ENCODE measurements around the gene BICDL1. TPM values are rescaled to one million over a fixed set of nuclear protein-coding genes. Genes with fewer than 3 reads are reported as not detected.
"Not testable (repeated sequence)": the region's sequence is repeated elsewhere in the genome, so short reads cannot be mapped to it uniquely, and the experiment has no call there.

Gene BICDL1
- total and polyA plus RNA-seq, 2 experiments from 2014 or later: 3.5 to 3.7 TPM

DNA sequence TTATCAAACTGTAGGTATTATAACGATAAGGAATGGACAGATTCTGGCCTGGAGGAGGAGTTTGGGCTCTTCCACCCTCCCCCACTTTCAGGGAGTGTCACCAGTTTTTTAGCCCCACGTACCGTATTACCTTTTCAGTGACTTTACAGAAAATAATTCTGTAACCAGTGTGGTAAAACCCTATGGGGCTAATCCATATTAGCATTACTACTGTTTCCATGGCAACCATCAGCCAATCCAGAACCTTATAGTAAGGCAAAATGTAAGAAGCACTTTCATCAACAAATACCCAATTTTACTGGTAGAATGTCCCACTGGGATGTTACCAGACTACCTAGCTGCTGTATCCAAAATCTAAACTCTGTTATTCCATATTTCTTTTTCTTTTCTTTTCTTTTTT is 50.7 kb downstream of the BICDL1 start:
- H3K36me3 ChIP-seq: no peaks in the 10 kb centered on the region
- H3K27me3 ChIP-seq: no peaks in the 10 kb centered on the region
- no peaks in the 10 kb centered on the region for H3K4me1 ChIP-seq (ENCODE audit: low read depth)
- no peak overlapping the region for H3K4me3 ChIP-seq
- no peak overlapping the region for H3K27ac ChIP-seq
- H3K9me3 ChIP-seq (ENCODE audit: low read depth): no peaks in the 10 kb centered on the region
- TF ChIP-seq, protein P1, sequence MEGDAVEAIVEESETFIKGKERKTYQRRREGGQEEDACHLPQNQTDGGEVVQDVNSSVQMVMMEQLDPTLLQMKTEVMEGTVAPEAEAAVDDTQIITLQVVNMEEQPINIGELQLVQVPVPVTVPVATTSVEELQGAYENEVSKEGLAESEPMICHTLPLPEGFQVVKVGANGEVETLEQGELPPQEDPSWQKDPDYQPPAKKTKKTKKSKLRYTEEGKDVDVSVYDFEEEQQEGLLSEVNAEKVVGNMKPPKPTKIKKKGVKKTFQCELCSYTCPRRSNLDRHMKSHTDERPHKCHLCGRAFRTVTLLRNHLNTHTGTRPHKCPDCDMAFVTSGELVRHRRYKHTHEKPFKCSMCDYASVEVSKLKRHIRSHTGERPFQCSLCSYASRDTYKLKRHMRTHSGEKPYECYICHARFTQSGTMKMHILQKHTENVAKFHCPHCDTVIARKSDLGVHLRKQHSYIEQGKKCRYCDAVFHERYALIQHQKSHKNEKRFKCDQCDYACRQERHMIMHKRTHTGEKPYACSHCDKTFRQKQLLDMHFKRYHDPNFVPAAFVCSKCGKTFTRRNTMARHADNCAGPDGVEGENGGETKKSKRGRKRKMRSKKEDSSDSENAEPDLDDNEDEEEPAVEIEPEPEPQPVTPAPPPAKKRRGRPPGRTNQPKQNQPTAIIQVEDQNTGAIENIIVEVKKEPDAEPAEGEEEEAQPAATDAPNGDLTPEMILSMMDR (IDR thresholded peaks at IDR 0.05; ENCODE audit: low read depth, low read length): no peak
- DNase-seq (ENCODE audit: low read depth in 1 of 2, low spot score in 1 of 2): no peak

DNA sequence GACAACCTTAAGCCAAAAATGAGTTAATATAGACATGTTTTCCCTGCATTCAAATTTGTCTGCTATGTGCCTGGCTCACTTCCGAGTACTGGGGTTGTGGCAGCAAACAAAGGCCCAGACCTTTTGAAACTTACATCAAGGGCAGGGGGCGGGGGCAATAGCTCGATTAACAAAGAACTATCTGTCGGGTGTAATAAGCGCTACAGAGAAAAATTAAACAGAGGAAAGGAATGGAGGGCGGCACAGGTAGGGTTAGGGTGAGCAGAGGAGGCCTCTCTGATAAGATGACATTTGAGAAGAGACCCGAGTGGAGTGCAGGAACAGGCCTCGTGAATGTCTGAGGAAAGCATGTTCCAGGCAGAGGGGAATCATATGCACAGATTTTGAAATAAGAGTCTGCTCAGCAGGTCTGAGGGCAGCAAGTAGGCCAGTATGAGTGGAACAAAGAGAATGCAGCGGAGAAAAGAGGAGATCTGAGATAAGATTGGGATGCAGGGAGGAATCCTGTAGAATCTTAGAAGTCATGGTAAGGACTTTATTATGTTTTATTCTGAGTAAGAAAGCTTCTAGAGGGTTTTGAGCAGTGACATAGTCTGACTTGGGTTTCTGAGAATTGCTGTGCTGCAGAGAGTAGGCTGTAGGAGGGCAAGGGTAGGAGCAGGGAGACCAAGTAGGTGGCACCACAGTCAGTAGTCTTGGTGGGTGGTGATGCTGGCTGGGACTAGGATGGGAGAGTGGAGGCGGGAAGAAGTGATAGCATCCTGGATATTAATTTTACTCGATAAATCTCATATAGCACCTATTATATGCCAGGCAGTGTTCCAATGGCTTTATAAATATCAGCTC is 52.6 kb downstream of the BICDL1 start:
- TF ChIP-seq, protein P1 (IDR thresholded peaks at IDR 0.05; ENCODE audit: low read depth, low read length): no peak
- Histone ChIP-seq H3K27me3 (no peaks in the 10 kb centered on the region), H3K36me3 (no peaks in the 10 kb centered on the region), H3K9me3 (ENCODE audit: low read depth) (no peaks in the 10 kb centered on the region), H3K4me3 (no peak overlapping the region), H3K27ac (no peak overlapping the region), H3K4me1 (ENCODE audit: low read depth) (no peaks in the 10 kb centered on the region)
- no peak for DNase-seq (ENCODE audit: low read depth in 1 of 2, low spot score in 1 of 2)

DNA sequence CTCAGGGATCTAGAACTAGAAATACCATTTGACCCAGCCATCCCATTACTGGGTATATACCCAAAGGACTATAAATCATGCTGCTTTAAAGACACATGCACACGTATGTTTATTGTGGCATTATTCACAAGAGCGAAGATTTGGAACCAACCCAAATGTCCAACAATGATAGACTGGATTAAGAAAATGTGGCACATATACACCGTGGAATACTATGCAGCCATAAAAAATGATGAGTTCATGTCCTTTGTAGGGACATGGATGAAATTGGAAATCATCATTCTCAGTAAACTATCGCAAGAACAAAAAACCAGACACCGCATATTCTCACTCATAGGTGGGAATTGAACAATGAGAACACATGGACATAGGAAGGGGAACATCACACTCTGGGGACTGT is 56.3 kb downstream of the BICDL1 start:
- not testable (repeated sequence) for H3K27me3 ChIP-seq; H3K9me3 ChIP-seq (ENCODE audit: low read depth); H3K4me1 ChIP-seq (ENCODE audit: low read depth); H3K27ac ChIP-seq; H3K36me3 ChIP-seq; H3K4me3 ChIP-seq; DNase-seq (ENCODE audit: low read depth in 1 of 2, low spot score in 1 of 2)

DNA sequence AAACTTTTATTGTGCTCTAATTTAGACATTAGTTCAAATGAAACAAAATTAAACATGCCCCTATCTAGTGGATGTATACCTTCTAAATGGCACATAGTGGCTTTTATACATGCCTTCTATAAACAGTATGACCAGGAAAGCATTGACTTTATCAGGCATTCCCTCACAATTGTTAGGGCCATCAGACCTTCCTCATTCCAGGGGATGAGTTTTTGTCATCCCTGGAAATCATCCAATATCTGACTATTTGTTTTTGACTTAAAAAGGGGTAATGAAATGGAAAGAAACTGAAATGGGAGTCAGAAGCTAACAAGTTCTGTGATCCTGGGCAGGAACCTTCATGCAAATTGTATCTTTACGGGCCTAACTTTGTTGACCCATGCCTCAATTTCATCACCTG is 58.0 kb downstream of the BICDL1 start:
- no peaks in the 10 kb centered on the region for H3K36me3 ChIP-seq
- DNase-seq (ENCODE audit: low read depth in 1 of 2, low spot score in 1 of 2): no peak
- no peak overlapping the region for H3K27ac ChIP-seq
- H3K4me3 ChIP-seq: no peak overlapping the region
- TF ChIP-seq, protein P1 (IDR thresholded peaks at IDR 0.05; ENCODE audit: low read depth, low read length): no peak
- no peaks in the 10 kb centered on the region for H3K27me3 ChIP-seq
- no peaks in the 10 kb centered on the region for H3K4me1 ChIP-seq (ENCODE audit: low read depth)
- H3K9me3 ChIP-seq (ENCODE audit: low read depth): no peaks in the 10 kb centered on the region

DNA sequence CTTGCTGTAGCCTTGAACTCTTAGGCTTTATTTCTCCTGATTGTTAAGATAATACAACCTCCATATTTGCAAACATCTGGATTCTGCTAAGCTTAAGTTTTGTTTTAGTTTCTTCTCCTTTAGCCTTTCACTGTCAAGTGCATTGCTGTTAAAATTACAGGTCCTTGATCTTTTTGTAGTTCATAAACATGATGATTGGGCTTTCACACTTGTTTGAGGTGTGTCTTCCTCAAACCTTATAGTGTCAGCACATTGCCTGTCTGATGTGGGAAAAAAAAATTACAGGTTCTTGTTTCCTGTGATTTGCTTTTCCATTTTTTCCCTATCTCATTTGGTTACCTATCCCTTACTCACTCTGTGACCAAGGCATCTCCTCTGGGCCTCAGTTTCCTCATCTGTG is 59.2 kb downstream of the BICDL1 start:
- Histone ChIP-seq H3K9me3 (ENCODE audit: low read depth) (no peaks in the 10 kb centered on the region), H3K4me3 (no peak overlapping the region), H3K27me3 (no peaks in the 10 kb centered on the region), H3K27ac (no peak overlapping the region), H3K36me3 (no peaks in the 10 kb centered on the region), H3K4me1 (ENCODE audit: low read depth) (no peaks in the 10 kb centered on the region)
- TF ChIP-seq, protein P1 (IDR thresholded peaks at IDR 0.05; ENCODE audit: low read depth, low read length): no peak
- no peak for DNase-seq (ENCODE audit: low read depth in 1 of 2, low spot score in 1 of 2)

DNA sequence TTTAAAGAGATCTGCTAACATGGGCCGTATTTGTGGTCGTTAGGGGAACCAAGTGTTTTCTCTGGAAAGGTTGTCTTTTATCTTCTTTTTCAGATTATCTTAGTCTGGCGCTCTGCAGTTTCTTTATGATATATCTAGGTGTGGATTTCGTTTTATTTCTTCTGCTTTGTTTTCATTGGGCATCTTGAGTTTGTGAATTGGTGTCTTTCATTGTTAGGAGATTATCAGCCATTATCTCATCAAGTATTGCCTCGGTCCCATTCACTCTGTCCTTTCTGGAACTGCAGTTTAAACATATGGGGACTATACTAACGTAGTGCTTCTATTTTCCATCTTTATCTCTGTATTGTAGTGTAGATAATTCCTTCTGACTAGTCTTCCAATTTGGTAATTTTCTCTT is 60.4 kb downstream of the BICDL1 start:
- Histone ChIP-seq H3K27ac (no peak overlapping the region), H3K9me3 (ENCODE audit: low read depth) (no peaks in the 10 kb centered on the region), H3K4me3 (no peak overlapping the region), H3K4me1 (ENCODE audit: low read depth) (no peaks in the 10 kb centered on the region), H3K36me3 (no peaks in the 10 kb centered on the region), H3K27me3 (no peaks in the 10 kb centered on the region)
- no peak for DNase-seq (ENCODE audit: low read depth in 1 of 2, low spot score in 1 of 2)
- TF ChIP-seq, protein P1 (IDR thresholded peaks at IDR 0.05; ENCODE audit: low read depth, low read length): no peak
